Mucosa of gallbladder (tissue), 1 donor: ENCODE results near the gene CMSS1. TPM values are rescaled to one million over a fixed set of nuclear protein-coding genes. Genes with fewer than 3 reads are reported as not detected.

Source experiments
- DNase-seq: peaks from one replicate; pipeline ENCODE4 v3.0.0-alpha.2; 2020; ENCODE audit warnings: low spot score
- total RNA-seq: library from RNA; stranded (reverse); gene quantifications from one replicate; pipeline ENCODE4 v1.2.1, GENCODE V29; 2021
- donor health status: DM: no; HTN: no; CAD: no.

The CMSS1 gene
- total RNA-seq, 1 donor from 2014 or later, result 18.2 TPM

DNA sequence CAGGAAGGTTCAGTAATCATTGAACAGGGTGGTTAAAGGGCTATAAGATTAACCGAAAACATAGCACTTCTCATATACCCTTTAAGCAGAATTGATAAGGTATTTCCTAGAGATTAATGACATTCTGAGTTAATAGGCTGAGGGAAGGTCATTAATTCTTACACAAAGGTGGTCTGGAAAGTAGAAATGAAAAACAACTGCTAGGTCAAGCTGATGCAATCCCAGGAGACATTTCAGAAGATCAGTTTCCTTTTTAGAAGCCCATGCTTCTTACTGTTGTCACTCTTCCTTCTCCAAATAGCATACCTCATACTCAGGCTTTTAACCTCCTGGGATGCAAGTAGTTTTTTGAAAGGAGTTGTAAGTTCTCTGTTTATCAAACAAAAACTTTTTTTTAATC lies 287.8 kb downstream of the CMSS1 start:
- DNase-seq, result no peak

DNA sequence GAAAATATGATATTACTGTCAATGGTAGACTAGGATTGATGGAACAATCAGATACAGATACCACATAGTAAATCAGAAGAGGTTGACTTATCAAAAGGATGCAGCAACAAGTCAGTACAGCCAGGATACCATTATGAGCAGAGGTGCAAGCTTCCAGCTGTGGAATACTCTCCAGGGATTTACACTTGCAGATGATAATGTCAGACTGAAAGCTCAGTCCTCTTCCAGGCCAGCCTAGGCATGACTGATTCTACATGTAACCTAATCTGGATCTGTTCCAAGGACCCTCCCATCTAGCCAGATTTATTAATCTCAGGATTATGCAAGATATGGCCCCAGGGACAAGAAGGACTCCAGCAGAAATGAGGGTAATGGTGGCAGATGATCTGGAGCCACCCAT lies 288.4 kb downstream of the CMSS1 start:
- DNase-seq, result no peak

DNA sequence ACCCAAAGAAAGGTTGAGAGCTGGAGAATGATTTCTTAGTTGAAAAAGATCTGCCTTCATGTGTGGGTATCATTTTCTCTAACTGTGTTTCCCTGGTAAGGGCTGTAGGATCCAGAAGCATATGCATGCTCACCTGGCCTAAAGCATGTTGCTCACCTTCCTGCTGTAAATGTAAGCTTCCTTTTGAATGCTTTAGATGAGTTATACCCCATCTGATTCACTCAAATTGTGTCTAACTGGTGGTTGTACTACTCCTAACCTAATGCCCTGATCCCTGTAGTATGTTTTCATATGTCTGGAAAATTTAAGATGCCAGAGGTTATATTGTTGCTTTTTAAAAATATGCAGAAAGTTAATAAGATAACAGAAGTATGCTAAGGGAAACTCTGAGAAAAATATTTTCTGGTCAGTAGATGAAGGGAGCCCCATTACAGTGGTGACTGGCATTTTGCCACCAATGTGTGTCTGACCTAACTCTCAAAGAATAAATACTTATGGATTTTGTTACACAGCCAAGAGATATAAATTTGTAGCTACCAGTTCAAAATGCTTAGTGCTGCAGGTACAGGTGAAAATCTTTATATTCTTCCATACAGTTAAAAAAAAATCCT lies 289.0 kb downstream of the CMSS1 start:
- no peak for DNase-seq

DNA sequence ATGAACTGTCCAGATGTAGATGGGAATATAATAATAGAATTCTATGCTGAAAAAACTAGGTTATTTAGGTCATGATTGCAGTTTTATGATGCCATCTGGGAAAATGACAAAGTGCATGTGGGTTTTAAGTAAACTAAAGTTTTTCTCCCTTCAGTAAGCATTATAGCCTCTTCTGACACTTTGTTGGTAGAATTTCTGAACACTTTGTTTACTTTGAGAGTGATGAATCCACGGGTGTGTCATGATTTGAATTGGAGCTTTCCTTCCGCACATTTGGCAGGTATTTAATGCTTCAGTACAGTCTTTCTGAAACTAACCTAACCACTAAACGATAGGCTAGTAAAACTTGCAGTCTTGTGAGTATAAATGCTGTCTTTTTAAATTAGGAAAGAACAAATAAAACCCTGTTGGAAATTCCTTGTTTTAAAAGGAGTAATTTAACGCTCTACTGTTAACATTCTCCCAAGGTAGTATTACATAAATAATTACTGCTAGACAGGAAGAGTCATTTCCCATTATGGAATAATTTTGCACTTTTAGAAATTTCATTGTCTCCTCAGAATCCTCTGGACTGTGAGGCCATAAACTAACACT lies 289.7 kb downstream of the CMSS1 start:
- DNase-seq, result no peak

DNA sequence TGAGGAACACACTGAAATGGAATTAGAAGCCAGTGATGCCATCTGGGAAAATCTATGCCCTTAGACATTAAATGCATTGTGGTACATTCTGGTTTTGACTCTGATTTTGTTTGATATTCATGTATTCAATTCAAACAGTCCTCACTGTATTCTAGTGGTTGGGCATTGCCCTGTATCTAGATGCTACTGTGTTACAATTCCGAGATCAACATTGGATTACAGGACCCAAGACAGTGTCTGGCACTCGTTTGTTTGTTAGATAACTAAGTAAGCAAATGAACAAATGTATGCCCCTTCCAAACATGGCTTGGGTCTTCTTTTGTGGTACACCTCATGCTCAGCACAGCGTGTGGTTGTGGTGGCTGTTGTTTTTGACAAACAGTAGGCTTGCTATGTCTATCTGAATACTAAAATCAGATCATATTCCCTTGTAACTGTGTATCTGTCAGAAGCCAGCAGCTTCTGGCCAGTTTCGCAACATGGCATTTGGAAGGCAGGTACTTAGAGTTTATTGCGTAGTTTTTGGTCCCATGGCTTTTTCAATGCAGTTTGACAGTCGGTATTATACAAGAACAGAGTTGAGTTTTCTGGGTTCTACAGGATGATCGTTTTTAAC lies 290.9 kb downstream of the CMSS1 start:
- DNase-seq, result no peak

DNA sequence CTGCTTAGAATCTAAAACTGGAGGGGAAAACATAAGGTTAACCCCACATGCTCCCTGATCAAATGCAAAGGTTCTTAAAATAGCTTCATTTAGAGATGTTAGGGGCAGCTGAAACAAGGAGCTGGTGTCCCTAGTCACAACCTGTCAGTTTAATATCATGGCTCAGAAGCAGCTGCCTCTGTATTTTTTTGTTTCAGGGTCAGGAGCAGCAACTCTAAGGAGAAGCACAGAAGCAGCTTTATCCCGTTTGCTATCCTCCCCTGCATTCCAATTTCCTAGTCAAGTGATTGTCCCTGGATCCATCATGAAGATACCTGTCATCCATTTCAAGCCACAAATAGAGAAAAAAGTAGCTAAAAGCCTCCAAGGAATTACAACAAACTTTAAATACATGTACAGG lies 292.5 kb downstream of the CMSS1 start:
- DNase-seq, result no peak

DNA sequence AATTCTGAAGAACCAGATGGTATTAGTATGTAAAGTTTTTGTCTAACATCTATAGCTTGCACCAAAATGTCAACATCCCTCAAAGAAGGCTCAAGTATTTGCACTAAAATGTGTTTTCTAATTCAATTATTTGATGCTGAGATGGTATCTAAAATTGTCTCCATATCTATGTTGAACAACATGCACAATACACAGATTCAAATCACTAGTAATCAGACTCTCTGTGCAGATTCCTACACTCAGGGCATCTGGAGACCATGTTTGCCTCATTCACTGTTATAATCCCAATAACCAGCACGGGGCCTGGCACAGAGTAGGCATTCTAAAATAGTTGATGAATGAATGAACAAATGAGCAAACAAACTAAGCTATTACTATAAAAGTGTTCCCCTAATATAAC lies 294.1 kb downstream of the CMSS1 start:
- no peak for DNase-seq

DNA sequence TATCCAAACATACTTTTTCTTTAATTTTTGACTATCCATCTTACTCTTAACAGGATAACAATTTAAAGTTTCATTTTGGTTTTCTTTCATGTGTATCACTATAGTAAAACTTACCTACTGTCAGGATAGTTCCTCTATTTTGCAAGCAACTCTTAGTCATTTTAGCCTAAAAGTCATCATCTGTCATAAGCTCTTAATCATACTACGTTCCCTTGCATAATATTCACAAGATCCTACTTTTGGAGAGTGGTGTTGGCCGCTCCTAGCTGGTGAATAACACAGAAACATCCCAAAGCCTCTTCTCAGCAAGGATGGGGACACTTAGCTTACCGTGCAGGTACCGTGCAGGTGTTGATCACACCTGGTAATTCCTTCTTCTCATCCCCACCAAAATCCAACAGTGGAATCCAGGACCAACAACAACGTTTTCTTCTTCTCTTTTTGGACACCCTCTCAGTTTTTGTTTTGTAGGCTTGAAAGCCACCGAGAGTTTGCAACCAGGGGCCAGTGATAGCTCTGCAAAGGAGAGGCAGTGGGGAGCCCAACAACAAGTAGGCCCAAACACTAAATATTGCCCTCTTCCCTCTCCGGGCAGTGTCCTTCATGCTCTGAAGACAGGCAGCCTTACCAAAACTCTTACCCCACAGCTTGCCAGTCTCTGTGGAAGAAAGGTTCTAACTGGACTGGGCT lies 296.2 kb downstream of the CMSS1 start:
- DNase-seq, result no peak

DNA sequence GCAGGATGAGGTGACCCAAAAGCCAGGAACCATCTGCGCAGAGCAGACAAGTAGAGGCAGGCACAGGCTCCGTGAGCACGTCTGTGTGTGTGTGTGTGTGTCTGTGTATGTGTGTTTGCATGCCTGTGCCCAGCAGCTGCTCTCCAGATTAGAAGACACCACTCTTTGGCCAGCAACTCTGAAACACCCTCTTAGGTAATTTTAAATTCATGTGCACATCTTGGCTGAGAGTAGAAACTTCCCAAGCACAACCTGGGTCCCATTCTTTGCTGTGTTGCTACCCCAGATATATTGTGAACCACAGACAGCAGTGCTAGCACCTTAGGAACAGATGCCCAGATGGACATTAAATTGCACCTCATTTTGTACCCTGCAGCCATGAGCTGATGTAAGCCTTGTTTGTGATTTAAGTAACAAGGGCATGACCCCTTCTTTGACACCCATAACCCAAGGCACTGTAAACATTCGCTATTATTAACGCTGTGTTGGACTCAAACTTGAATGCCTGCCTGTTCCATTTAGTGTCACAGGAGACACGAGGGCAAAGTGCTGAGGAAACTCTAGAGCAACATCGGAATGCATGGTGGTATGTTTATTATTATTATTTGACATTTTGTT lies 296.9 kb downstream of the CMSS1 start, which contains the start of gene FILIP1L:
Gene FILIP1L (minus strand): TSS at position 89 of the 618 bp plus-strand sequence.
- DNase-seq, result no peak

DNA sequence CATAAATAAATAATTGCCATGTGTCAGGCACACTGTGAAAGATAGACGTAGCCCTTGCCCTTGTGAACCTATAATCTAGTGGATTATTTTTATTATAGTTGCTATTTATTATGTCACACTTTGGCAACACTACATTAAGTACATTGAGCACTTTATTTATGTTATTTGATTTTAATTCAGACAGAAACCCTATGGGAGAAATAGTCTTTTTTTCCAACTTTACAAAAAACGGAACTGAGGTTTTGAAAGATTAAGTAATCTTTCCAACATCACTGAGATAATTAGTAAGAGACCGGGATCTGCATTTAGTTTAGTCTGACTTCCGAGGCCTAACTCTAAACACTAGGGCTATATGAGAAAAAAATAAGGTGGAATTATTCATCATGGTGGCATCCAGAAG lies 299.4 kb downstream of the CMSS1 start:
- no peak for DNase-seq

DNA sequence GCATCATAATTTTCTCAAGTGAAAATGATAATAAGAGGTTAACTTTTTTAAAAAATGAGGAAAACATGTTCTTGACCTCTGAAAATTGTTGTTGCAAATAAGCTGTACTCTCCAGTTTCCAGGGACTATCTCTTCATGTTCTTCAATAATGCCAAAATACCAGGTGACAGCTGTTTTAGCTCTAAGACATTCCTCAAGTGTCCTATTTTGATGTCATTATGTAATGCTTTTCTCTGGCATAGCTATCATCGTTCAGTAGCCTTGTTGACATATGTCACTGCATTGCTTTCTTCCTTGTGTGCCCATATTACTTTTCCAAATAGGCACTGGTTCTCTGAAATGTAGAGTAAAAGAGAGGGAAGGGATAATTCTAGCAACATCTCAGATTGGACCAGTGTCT lies 302.4 kb downstream of the CMSS1 start:
- no peak for DNase-seq

DNA sequence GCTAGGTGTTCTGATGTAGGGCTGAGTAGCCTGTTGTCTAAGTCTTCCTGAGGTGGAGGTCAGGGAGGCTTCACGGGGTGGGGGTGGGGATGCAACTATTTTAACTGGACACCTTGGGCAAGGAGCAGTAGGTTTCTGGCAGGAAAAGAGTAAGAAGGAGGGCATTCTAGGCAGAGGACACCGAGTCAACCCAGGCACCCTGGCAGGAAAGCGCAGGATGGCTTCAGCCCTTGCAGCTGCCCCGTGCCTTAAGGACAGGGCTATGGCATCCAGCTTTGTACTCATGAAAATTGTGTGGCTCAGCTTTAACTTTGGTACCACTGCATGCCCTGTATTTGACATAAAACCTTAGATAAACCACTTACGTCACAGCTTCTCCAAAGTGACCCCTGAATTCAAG lies 303.0 kb downstream of the CMSS1 start:
- no peak for DNase-seq

DNA sequence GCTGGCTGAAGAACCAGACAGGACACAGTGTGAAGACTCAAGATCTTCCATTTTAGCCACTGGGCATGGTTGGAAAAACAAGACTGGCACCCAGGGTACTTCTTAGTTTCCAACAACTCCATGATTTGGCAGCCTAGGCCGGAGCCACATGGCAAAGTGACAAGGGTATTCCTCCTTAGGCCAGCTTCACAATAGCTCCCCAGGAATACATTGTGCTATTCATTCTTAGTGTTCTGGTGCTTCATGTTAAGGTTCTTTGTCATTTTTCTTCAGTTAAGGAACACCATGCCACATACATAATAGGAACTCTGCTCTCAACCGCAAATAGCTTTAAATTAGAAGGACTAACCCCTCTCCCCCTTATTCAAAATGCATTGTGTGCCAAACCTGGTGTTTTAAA lies 304.7 kb downstream of the CMSS1 start:
- no peak for DNase-seq

DNA sequence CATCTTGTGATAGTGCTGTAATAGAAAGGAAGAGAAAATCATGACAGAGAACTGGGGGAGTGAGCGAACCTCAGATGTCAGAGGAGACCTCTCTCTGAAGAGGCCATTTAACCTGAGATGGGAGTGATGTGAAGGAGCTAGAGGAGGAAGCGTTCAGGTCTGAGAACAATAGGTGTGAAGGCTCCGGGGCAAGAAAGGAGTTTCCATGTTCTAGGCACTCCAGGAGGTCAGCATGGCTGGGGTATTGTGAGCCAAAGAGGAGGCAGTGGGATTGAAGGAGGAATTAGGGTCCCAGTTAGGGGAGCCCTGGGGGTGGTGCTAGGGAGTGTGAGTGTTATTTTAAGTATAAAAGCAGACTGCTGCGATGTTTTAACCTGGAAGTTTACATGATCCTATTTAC lies 305.4 kb downstream of the CMSS1 start:
- no peak for DNase-seq

DNA sequence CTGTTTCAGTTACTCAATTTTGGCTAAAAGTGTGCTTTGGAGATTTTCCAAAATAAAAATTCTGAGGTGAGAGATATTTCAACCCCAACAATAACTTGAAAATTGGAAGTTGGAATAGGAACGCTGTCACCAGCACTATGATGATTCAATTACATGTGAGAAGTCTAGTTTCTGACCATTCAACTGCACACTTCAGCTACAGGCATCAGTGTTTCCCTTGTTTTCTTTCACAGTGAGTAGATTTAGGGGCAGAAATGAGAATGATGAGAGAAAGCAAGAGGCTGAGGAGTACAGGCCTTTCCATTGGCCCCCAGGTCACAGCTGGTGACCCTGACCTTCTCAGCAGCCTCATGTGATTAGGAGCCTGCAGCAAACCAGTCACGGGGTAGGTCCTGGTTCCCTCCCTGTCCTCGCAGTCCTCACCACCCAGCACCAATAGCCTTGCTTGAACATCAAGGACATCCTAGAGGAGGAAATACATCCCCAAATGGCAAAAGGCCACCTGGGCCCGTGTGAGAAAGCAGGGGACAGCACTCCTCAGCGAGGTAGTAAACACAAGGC lies 306.6 kb downstream of the CMSS1 start:
- DNase-seq, result no peak

DNA sequence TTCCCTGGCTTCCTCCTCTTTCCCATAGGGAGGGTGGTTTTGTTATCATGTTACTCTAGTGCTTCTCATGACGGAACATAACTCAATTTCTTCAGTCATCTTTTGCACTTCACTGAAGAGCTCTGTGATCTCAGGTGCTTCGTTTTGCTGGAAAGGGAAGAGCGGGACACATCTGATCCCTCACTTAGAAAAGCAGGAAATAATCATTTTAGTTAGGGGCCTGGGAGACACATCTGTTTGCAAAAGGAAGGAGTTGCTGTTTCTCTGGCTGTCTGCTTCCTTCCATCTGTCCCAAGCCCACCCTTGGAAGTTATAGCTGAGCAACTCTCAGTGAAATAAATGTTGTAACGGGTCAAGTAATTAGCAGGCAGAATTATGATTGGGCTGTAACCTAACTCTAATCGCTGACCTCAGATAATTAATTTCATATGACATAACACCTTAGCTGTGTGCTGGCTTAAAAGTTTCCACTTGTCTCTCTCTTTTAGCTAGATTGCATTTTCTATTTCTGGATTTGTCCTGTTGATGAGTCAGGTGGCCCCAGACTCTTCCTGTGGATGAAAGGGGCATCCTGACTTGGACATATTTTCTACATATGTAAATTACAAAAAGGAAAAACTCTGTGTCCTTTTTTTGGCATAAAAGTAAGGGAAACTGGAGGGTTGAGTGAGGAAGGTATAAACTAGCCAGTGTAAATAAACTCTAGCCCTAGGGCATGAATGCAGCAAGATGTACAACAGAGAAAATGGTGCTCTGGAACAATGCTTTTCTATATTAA lies 307.7 kb downstream of the CMSS1 start:
- no peak for DNase-seq

DNA sequence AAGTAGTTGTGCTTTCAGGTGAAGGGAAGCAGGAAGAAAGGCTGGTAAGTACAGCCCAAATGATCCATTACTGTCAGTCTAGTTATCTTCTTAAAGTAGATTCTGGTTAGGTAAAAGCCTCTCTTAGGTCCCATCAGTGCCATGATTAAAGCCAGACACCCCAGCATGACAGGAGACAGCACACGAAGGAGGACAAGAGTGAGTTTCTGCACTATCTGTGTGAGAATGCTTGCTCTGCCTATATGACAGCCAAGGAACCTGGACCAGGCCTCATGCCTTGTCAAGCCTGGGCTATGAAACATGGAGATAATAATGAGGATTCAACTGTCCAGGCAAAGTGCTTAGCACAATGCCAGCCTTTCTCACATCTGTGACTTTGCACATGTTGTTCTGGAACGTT lies 310.1 kb downstream of the CMSS1 start:
- DNase-seq, result no peak

DNA sequence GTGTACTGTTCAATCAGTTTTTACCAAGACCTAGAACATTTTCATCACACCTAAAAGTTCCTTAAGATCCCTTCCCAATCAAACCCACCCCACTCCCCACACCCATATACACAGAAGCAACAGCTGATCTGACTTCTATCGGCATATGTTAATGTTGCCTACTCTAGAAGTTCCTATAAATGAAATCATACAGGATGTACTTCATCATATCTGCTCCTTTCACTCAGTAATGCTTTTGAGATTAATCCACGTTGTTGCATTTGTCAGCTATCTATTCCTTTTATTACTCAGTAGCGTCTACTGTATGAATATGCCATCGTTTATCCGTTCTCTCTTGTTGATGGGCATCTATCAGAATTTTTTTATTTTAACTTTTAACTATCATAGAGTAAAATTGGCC lies 310.9 kb downstream of the CMSS1 start:
- DNase-seq, result no peak

DNA sequence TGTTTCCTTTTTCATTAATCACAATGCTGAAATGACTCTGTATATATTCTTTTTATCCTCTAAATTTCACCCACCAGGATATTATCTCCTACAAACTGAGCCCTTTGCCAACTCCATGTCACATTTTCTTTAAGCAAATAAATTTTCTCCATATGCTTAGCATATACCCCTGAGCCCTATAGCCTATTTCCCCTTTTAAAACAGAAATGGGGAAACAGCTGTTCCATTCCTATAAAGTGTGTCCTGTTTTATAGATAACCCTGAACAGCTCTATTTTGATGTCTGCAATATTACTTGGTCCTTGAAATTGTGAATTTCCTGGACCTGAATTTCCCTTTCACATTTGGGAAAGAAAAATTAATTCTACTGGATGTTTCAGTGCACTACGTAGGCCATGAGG lies 312.3 kb downstream of the CMSS1 start:
- no peak for DNase-seq

DNA sequence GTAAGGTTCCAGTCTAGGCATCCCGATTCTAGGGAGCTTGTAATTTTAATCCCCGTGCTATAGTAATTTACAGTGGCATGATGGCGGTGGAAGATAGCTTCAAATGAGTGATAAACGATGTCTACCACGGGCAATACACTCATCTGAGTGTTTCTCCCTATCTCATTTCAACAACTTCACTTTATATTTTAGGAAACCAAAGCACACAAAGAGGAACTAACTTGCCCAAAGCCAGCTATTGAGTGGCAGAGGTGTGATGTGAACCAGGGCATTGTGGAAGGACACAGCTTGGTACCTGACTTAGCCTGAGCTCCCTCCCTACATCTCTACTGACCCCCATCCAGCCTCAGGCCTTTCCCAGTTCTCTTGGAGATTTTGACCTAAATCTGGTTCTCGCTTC lies 313.6 kb downstream of the CMSS1 start:
- no peak for DNase-seq

DNA sequence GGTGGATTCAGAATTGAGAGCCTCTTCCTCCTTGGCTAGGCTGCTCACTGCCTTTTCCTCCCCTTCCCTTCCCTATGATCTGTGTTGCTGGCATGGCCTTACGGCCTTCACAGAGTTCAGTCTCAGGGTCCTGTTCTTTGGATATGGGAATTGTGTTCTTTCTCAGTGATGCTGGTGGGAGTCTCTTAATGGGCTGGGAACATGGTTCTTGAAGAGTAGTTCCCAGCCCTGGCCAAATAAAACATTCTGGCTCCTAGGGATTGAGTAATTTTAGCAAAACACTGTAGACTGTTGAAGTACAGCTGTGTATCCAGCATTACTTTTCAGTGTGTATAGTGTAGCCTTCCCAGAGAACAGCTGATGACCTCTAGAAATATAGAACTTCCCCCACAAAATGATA lies 319.3 kb downstream of the CMSS1 start:
- DNase-seq, result no peak
